Spleen (tissue), 11 donors: ENCODE data around the gene SENP3. TPM values are rescaled to one million over a fixed set of nuclear protein-coding genes. Genes with fewer than 3 reads are reported as not detected.

Experiments
- DNase-seq: peaks from one replicate; pipeline ENCODE4 v3.0.0-alpha.2; 2020
- H3K27ac ChIP-seq, 8 donors: fragments of 200-600 bp; sonication (generic) in 7 of 8; 1 replicate in 4 of 8; 2 replicates in 4 of 8; pipeline versions ENCODE4 v1.5.0 to v1.8.0; 2016 to 2021; ENCODE audit warnings: inconsistent platforms in 4 of 8, mild to moderate bottlenecking in 4 of 8, moderate library complexity in 1 of 8
- H3K27me3 ChIP-seq, 7 donors: fragments of 200-600 bp; sonication (generic) in 6 of 7; replicated peaks in 1 of 7; 1 replicate in 4 of 7; 2 replicates in 3 of 7; pipeline versions ENCODE4 v1.5.0 to v1.8.0; 2016 to 2021; ENCODE audit warnings: inconsistent platforms in 3 of 7, mild to moderate bottlenecking in 1 of 7
- H3K36me3 ChIP-seq, 6 donors: fragments of 200-600 bp; sonication (generic) in 5 of 6; 1 replicate in 4 of 6; 2 replicates in 2 of 6; pipeline versions ENCODE4 v1.5.0 to v1.8.0; 2016 to 2021; ENCODE audit warnings: inconsistent platforms in 2 of 6
- H3K4me1 ChIP-seq, 6 donors: fragments of 200-600 bp; sonication (generic) in 5 of 6; 1 replicate in 3 of 6; 2 replicates in 3 of 6; pipeline versions ENCODE4 v1.5.0 to v1.8.0; 2016 to 2021; ENCODE audit warnings: inconsistent platforms in 3 of 6
- H3K4me3 ChIP-seq, 8 donors: fragments of 200-600 bp; sonication (generic) in 7 of 8; 1 replicate in 4 of 8; 2 replicates in 4 of 8; pipeline versions ENCODE4 v1.5.0 to v1.8.0; 2016 to 2021; ENCODE audit warnings: inconsistent platforms in 4 of 8, mild to moderate bottlenecking in 4 of 8, moderate library complexity in 2 of 8
- H3K9me3 ChIP-seq, 8 donors: fragments of 200-600 bp; sonication (generic) in 7 of 8; 1 replicate in 4 of 8; 2 replicates in 4 of 8; pipeline versions ENCODE4 v1.5.0 to v1.8.0; 2016 to 2021; ENCODE audit warnings: inconsistent platforms in 4 of 8
- POLR2A ChIP-seq, 3 donors: fragments of 450-650 bp; IDR thresholded peaks; one replicate each; pipeline ENCODE4 v1.5.1; 2017; ENCODE audit warnings: antibody characterized with exemption in 3 of 3, mild to moderate bottlenecking in 1 of 3
- POLR2AphosphoS5 ChIP-seq, 3 donors: sonication (generic); formaldehyde crosslinking; IDR thresholded peaks; one replicate each; pipeline ENCODE4 v1.5.1; 2017; ENCODE audit warnings: antibody characterized with exemption in 3 of 3
- WGBS, 5 donors: extraction: QIAGEN DNeasy Blood & Tissue Kit in 3 of 5; methylation state at CpG; one replicate each; pipeline versions ENCODE4 v1.1.5 to v1.1.7; 2013 to 2018; 5-methylcytosine and 5-hydroxymethylcytosine counted together
- intact Hi-C: fragments of 100-400 bp; cut with DNase I; formaldehyde crosslinking; loops from one replicate; pipeline ENCODE4 v1.15.0; 2023; ENCODE audit warnings: low total_unique reads
- polyA plus RNA-seq, 3 donors: library from polyadenylated mRNA; stranded (reverse); fragments of 200-250 nt; gene quantifications; one replicate each; pipeline ENCODE4 v1.2.1, GENCODE V29; 2013
- total RNA-seq, 7 donors: library from RNA; depleted of rRNA in 3 of 7; stranded (reverse); fragments of >200 nt in 3 of 7; fragmentation: NEBNext Ultra II Directional in 4 of 7; extraction: Animal tissue kit (Norgen Biotek cat#: 25700) in 4 of 7; gene quantifications; one replicate each; pipeline versions ENCODE4 v1.1.0 to v1.2.1, GENCODE V29; 2016 to 2021
- TF ChIP-seq, protein P1 (sequence below), 11 experiments: fragments of 200-600 bp in 7 of 11; fragments of 450-650 bp in 4 of 11; sonication (generic) in 4 of 11; IDR thresholded peaks in 8 of 11; conservative IDR thresholded peaks in 3 of 11; 1 replicate in 7 of 11; 2 replicates in 4 of 11; pipeline versions ENCODE4 v1.4.0 to v1.8.0; 2016 to 2021; ENCODE audit warnings: antibody characterized with exemption in 11 of 11, inconsistent platforms in 4 of 11, mild to moderate bottlenecking in 1 of 11
- donor health status: healthy with polysubstance abuse.
- donor health status: DM: no; HTN: no; CAD: no; lungs with moderate emphysema.
- donor health status: DM: no; HTN: no; CAD: no.
- donor health status: Bipolar disorder and iron deficiency.
- donor health status: healthy.
- donor health status: DM: no; HTN: no; CAD: no.
- donor health status: DM: yes; HTN: yes; CAD: no.

SENP3 gene
- total and polyA plus RNA-seq, 10 donors = 36.3 to 71.7 (median 43.1) TPM

DNA sequence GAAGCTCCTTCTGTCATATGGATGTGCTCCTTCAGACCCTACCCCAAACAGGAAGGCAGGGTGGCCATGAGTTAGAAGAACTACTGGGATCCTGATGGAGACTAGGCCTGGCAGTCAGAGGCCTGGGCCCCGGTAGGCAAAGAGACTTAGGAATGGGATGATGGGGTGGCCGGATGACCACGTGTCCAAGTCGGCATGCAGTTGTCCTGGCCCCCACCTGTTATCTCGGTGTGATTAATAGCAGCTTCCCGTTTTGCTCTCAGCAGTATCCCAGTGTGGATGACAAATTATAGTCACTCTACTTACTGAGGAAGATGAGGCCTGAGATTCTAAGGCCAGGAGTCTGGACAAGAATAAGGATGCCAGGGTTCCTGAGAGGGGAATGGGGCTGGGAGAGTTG, 11.4 kb upstream of the SENP3 start:
- Histone ChIP-seq H3K4me3 (peak overlapping the region in 2 of 8 donors; percentile 76 to 82), H3K9me3 (no peaks in the 10 kb centered on the region), H3K4me1 (peaks cover 16 to 81% (median 59%) of the 10 kb centered on the region in 6 donors), H3K36me3 (peaks cover 0 to 26% (median 0%) of the 10 kb centered on the region in 6 donors), H3K27ac (peak overlapping the region in 7 of 8 donors; percentile 87 to 97 (median 94)), H3K27me3 (no peaks in the 10 kb centered on the region)
- TF ChIP-seq POLR2AphosphoS5 (IDR thresholded peaks at IDR 0.05) = no peak
- TF ChIP-seq POLR2A (IDR thresholded peaks at IDR 0.05) = no peak
- TF ChIP-seq, protein P1, sequence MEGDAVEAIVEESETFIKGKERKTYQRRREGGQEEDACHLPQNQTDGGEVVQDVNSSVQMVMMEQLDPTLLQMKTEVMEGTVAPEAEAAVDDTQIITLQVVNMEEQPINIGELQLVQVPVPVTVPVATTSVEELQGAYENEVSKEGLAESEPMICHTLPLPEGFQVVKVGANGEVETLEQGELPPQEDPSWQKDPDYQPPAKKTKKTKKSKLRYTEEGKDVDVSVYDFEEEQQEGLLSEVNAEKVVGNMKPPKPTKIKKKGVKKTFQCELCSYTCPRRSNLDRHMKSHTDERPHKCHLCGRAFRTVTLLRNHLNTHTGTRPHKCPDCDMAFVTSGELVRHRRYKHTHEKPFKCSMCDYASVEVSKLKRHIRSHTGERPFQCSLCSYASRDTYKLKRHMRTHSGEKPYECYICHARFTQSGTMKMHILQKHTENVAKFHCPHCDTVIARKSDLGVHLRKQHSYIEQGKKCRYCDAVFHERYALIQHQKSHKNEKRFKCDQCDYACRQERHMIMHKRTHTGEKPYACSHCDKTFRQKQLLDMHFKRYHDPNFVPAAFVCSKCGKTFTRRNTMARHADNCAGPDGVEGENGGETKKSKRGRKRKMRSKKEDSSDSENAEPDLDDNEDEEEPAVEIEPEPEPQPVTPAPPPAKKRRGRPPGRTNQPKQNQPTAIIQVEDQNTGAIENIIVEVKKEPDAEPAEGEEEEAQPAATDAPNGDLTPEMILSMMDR (IDR thresholded peaks at IDR 0.05 in 8 of 11, conservative IDR thresholded peaks at IDR 0.05 in 3 of 11) = no peak
- WGBS, 5 donors = 61 to 73% (median 66%) methylated on average over 6 of the region's 6 CpGs
- intact Hi-C loops = no loop called here
- DNase-seq = no peak

DNA sequence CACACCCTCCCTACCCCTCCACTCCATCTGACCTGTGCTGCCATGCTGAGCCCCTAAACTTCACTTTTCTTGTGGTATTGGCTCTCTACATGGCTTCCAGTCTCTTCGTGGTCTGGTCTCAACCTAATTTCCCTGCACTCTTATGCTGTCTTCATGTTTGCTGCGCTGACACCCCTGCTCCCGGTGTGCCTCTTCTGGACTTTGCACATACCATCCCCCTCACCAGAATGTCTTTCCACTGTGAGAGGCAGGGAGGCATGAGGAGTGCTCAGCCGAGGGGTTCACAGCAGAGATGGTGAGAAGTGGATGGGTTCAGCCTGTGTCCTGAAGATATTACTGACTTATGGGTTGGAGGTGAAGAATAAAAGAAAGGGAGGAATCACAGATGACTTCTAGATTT, 10.3 kb upstream of the SENP3 start:
- Histone ChIP-seq H3K4me3 (no peak overlapping the region), H3K36me3 (peaks cover 0 to 27% (median 0%) of the 10 kb centered on the region in 6 donors), H3K27ac (peak overlapping the region in 5 of 8 donors; percentile 71 to 96 (median 91)), H3K4me1 (peaks cover 16 to 90% (median 59%) of the 10 kb centered on the region in 6 donors), H3K9me3 (no peaks in the 10 kb centered on the region), H3K27me3 (no peaks in the 10 kb centered on the region)
- DNase-seq = no peak
- 74 to 87% (median 80%) methylated on average over 4 of the region's 4 CpGs for WGBS, 5 donors
- TF ChIP-seq POLR2A (IDR thresholded peaks at IDR 0.05) = no peak
- TF ChIP-seq, protein P1 (IDR thresholded peaks at IDR 0.05 in 8 of 11, conservative IDR thresholded peaks at IDR 0.05 in 3 of 11) = no peak
- TF ChIP-seq POLR2AphosphoS5 (IDR thresholded peaks at IDR 0.05) = no peak
- intact Hi-C loops = no loop called here

DNA sequence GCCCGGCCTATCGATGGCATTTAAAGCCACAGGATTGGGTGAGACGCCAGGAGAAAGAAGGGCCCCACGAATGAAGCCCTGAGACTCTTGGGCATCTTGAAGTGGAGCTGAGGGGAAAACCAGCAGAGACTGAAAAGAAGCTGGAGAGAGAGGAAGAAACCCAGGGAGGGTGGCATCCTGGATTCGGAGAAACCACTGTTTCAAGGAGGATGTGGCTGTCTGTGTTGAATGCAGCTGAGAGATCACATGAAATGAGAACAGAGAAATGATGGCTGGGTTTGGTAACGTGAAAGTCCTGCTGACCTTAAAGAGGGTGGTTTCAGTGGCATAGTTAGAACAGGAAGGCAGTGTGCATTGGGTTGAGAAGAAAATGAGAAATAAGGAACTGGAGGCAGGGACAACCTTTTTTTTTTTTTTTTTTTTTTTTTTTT, 9.1 kb upstream of the SENP3 start:
- TF ChIP-seq, protein P1 (IDR thresholded peaks at IDR 0.05 in 8 of 11, conservative IDR thresholded peaks at IDR 0.05 in 3 of 11) = no peak
- TF ChIP-seq POLR2A (IDR thresholded peaks at IDR 0.05) (peak in 1 of 3 donors; percentile 10), POLR2AphosphoS5 (IDR thresholded peaks at IDR 0.05) (peak in 1 of 3 donors; percentile 82)
- WGBS, 5 donors = 22 to 51% (median 30%) methylated on average over 6 of the region's 6 CpGs
- peak; percentile 45 for DNase-seq

DNA sequence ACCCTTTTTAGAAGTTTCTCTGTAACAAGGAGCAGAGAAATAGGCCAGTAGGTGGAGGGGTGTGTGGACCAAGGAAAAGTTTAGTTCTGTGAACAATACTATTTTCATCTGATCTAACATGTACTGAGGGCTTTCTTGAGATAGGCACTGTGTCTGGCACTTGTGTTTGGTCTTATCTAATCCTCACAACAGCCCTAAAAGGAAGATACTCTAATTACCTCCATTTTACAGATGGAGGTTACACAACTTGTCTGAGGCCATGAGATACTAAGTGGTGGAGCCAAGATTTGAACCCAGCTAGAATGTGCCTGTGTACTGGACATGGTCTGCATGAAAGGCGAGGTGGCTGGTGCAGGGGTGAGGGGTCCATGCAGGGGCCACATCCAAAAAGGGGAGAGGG, 8.4 kb upstream of the SENP3 start:
- peak overlapping the region in 1 of 8 donors; percentile 34 for H3K4me3 ChIP-seq
- H3K27ac ChIP-seq = peak overlapping the region; percentile 66 to 96 (median 81)
- intact Hi-C loops = no loop called here
- no peak for DNase-seq
- no peaks in the 10 kb centered on the region for H3K27me3 ChIP-seq
- WGBS, 5 donors = 84 to 95% (median 91%) methylated on average over 1 of the region's 1 CpG
- TF ChIP-seq, protein P1 (IDR thresholded peaks at IDR 0.05 in 8 of 11, conservative IDR thresholded peaks at IDR 0.05 in 3 of 11) = no peak
- TF ChIP-seq POLR2AphosphoS5 (IDR thresholded peaks at IDR 0.05) = no peak
- no peak for TF ChIP-seq POLR2A (IDR thresholded peaks at IDR 0.05)
- H3K4me1 ChIP-seq = peaks cover 11 to 98% (median 65%) of the 10 kb centered on the region in 6 donors
- no peaks in the 10 kb centered on the region for H3K9me3 ChIP-seq
- H3K36me3 ChIP-seq = peaks cover 0 to 38% (median 0%) of the 10 kb centered on the region in 6 donors

More for the DNA sequence above, 9.1 kb upstream of the SENP3 start:
- intact Hi-C loops = no loop called here
- Histone ChIP-seq H3K4me1 (peaks cover 17 to 98% (median 64%) of the 10 kb centered on the region in 6 donors), H3K4me3 (peak overlapping the region in 1 of 8 donors; percentile 19), H3K27ac (peak overlapping the region; percentile 44 to 96 (median 81)), H3K27me3 (no peaks in the 10 kb centered on the region), H3K36me3 (peaks cover 0 to 38% (median 0%) of the 10 kb centered on the region in 6 donors), H3K9me3 (no peaks in the 10 kb centered on the region)
